GM10266 (cell line): ENCODE measurements around the gene GLRX5.

Experiments
- DNase-seq: peaks from one replicate; pipeline ENCODE4 v3.0.0; 2012; ENCODE audit errors: extremely low spot score
- TF ChIP-seq, protein P1 (sequence below): IDR thresholded peaks from 2 replicates; pipeline ENCODE4 v1.5.1; 2012; ENCODE audit warnings: mild to moderate bottlenecking, low read depth; ENCODE audit not compliant: control insufficient read depth, insufficient read depth; ENCODE audit errors: missing control alignments

The GLRX5 gene

DNA sequence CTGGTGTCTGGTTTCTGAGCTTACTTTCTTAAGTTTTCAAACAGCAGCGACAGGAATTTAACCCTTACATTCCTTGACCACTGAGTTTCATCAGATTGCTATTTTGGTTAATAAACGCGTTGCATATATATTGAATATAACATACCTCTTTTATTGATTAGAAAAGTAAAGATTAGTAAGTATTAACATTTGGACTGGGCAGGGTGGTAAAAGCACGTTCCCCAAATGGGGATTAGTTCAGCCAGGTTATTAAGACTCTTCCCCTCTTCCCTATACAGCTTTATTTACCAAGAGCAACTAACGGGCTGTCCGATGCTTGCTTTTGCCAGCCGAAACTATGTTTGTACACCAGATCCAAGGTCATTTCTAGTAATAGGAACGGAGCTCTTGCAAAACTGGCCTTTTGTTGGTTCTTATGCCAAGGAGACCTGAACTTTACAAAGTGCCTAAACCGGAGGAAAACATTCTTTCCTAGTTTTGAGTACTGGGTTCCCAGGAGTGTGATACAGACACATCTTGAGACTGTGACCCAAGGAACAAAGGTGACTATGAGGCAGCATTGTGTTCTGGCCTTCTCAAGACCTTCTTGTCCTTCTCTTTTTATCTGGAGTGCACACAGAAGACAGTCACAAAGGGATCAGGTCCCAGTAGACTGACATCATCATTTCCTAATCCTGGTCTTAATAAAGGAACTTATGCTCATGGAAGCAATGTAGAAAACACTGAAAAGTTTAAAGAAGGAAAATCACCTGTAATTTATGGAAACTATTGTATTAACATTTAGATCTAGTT lies 2.6 kb downstream of the GLRX5 start:
- TF ChIP-seq, protein P1, sequence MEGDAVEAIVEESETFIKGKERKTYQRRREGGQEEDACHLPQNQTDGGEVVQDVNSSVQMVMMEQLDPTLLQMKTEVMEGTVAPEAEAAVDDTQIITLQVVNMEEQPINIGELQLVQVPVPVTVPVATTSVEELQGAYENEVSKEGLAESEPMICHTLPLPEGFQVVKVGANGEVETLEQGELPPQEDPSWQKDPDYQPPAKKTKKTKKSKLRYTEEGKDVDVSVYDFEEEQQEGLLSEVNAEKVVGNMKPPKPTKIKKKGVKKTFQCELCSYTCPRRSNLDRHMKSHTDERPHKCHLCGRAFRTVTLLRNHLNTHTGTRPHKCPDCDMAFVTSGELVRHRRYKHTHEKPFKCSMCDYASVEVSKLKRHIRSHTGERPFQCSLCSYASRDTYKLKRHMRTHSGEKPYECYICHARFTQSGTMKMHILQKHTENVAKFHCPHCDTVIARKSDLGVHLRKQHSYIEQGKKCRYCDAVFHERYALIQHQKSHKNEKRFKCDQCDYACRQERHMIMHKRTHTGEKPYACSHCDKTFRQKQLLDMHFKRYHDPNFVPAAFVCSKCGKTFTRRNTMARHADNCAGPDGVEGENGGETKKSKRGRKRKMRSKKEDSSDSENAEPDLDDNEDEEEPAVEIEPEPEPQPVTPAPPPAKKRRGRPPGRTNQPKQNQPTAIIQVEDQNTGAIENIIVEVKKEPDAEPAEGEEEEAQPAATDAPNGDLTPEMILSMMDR, result no peak
- DNase-seq, result no peak

DNA sequence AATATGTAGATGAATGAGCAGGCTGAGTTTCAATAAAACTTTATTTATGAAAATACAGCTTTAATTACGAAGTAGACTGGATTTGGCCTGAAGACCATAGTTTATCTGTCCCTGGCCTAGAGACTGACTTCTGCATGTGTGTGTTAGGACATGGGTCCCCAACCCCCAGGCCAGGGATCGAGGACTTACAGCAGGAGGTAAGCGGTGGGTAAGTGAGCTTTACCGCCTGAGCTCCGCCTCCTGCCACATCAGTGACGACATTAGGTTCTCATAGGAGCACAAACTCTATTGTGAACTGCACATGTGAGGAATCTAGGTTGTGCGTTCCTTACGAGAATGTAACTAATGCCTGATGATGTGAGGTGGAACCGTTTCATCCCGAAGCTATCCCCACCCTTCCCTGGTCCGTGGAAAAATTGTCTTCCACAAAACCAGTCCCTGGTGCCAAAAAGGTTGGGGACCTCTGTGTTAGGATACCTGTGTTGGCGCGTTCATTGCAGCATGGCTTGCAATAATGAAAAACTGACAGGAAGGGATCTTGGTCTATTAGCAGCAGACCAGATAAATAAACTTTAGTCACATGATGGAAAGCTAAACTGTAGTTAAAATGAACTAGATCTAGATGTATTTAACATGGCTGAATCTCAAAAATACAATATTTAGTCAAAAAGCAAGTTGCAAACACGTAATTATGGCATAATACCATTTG lies 4.1 kb downstream of the GLRX5 start:
- TF ChIP-seq, protein P1, result no peak
- no peak for DNase-seq

DNA sequence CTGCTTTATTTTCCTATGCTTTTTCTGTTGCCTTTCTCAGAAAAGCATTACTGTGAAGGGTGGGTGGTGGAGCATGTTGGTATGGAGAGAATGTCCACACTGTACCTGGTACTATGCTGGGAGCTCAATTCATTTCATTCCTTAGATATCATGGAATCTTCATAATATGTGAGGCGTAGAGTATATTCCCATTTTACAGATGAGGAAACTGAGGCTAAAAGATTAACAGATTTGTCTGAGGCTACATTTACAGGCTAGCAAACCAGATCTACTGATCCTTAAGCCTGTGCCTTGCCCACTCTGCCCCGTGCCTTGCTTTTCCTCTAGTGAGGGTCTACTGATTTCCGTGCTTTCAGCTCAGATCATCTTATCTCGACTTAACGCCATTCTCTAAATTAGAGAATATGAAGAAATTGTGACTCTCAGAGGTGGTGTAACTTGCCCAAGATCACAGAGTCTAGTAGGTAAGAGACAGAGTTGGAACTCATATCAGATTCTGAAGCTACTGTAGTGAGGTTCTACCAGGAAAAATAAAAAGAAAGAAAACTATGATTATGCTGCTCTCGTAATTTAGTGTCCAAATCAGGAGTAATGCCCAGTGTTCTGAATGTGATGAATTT lies 5.5 kb downstream of the GLRX5 start:
- TF ChIP-seq, protein P1, result no peak
- DNase-seq, result no peak

DNA sequence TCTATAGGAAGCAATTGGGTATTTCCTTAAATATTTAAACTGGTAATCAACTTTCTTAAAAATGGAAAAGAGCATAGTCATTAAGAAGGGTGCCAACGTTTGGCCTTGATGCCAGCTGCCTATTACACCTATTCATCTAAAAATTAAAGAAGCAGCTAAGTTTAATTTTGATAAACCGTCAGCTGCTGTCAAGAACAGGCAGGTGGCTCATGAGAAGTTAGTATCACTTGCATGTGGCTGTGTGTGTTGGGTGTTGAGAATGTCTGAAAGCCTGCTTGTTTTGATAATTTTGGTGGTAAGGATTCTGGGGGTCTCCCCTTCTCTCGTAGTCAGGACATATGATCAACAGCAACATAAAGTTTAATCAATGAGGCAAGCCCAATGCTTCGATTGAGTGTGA lies 6.5 kb downstream of the GLRX5 start:
- no peak for DNase-seq
- TF ChIP-seq, protein P1, result no peak

DNA sequence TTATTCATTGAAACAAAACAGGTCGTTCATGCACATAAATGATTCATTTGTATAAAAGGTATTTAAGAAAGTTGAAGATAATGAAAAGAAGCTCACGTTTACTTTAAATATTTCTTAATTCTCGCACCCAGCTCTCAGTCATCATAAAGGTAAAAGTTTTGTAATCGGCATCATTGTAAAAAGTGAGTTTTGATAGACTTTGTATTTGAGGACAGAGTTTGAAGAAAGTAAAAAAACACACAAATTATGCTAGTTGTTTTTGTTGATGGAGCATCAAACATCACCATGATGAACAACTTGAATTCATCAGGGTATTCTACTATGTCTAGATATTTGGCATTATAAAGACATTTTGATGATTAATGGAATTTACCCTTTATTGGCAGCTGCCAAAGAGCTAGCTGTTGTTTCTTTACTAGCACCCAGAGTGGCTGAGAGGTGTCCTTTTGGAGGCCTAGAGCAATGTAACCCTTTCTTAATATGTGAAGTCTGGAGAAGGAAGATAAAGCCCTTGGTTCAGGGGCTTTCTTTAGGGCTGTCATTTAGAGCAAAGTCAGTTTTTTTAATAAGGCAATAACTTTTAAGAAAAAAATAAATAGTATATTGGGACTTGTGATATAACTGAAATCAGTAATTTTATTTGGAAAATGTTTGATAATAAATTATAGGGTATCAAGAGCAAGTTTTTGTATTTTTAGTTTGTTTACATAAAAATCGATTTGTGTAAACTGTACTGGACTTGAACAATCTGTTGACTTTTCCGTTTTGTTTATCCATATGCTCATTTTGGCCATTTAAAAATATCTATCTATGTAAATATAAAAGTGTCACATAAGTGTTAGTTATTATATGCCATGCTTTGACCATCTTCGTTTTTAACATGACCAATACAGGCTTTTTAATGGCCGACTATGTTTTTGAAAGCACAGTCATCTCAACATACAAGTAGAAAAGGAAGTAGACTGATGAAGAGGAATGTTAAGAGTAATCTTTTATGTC lies 7.4 kb downstream of the GLRX5 start:
- no peak for DNase-seq
- TF ChIP-seq, protein P1, result no peak

DNA sequence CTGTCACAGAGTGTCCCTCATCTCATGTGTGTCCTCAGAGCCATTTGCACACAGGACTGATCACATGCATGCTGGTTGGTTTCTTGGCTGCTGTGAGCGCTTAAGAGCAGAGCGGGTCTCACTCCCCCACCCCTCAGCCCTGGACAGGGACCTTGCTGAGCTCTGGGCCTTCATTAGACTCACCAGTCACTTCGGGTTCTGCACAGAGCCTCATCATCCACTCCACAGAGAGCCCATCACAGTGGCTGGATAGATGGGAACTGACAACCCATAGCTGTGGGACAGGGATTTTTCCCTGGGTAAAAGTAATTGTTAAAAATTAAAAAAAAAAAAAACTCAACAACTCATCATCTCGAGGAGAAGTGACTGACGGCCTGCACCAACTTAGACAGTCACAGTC lies 8.2 kb downstream of the GLRX5 start:
- DNase-seq, result no peak
- TF ChIP-seq, protein P1, result no peak
